Activated CD4-positive, alpha-beta T cell treated with anti-CD3 and anti-CD28 coated beads, Interleukin-2, amount 50 U/mL, for 24 hours (primary cell): ENCODE measurements around the gene USP19.
A peak's percentile ranks its signal among the peaks of the same experiment; 100 is the strongest.

Source experiments
- DNase-seq, 2 donors: peaks; one replicate each; pipeline ENCODE4 v3.0.0-alpha.2; 2020; ENCODE audit warnings: low read depth in 1 of 2, low spot score in 1 of 2

The USP19 gene

DNA sequence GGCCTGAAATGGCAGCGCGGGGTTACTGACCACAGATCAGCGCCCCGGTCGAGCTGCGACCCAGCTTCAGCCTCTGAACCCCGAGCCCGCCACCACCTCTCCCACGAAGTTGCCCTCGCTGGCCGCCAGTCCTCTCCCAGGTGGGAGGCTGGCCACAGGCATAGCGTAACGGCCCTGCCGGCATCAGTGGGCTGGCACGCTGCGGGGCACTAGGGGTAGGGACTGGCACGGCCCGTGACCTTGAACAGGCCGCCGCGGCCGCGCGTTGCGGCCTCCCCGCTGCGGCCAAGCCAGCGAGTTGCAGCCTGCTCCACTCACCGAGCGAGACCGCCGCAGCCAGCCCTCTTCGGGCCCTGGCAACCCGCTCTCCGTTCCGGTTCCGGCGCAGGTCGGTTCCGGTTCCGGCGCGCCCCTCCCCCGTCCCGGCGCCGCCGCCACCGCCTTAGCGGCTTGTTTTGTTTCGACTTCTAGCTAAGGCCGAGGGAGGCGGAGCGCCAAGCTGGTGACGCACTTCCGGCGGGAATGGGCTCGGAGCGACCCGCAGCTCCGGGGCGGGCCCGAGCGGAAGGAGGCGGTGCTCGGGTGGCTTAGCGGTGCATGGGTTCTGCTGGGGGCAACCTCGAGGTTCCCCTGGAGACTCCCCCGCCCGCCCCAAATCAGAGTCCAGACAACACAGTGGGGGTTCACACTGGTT, at the start of gene USP19:
Gene USP19 (minus strand): TSS at position 386 of the 694 bp plus-strand sequence. CDS start 1,678 bp downstream, outside the sequence.
- DNase-seq, result peak; percentile 87 to 91

DNA sequence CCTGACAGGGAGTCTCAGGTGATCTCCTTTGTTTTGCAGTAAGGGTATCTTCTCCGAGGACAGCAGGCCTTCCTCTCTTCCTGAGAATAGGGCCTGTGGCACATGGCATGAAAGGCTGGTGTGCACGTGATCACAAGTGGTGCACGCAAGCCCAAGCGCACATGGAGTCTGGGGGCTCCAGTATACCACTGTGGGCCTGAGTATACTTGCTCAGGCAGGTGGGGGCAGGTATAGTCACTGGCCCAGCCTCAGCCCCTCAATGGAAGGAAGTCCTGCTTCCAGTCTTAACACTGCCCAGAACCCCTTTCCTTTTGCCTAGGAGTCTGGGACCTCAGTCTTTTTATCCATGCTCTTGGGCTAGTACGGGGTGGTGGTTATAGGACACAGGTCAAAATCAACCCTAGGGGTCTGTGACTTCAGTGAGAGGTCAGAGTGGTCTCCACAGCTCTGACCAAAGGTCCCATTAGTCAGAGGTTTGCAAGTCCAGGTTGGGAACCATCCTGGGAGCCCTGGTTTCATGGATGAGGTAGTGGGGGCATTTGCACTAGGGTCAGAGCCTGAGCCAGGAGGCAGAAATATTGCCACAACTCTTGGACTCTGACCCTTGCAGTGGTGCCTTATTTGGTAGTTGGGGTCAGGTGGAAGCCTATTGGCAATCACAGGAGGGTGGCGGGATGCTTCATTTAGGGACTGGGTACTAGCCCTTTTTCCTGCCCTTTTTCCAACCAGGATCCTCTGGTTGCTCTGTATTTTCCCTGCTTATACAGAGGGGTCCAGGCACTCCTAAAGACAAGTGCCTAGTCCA, 46.3 kb upstream of the USP19 start:
- DNase-seq, result no peak

DNA sequence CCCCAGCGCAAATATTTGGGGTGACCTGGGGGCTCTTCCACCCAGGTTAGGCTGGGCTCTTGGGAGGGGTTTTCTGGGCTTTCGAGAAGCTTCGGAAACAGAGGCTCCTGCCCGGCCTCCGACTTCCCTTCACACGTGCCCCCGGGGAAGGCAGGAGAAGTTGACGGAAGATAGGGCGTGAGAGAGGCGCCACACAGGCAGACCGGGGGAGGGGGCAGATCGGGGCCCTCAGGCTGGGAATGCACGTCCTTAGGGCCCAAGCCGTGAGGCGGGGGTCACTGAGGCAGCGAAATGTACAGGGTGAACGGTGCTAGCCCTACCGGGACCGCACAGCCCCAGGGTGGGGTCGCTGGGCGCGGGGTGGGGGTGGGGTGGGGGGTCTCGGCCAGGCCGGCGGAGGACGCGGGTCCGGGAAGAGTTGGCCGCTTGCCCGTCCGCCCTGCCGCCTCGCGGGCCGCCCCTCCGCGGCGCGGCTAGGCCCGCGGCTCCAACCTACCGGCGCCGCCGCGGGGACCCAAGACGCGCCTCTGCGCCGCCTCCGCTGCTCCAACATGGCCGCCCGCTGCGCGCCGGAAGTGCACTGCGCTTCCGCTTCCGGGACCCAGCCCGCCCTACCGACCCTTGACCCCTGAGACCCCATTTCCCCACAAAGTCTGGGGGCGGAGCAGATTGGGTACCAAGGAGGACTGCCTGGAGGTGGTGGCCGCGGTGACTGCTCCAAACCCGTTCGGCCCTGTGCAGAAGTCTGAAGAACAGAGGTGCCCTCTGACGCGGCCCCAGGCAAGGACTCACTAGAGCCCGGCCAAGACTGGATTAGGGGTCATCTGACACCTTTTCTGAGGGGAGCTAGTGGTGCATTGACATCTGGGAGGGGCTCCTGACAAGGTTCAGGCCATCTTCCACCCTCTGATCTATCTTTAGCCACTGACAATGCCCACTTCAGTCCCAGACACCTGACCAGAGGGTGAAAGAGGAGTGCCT, 45.4 kb upstream of the USP19 start, which contains the start of gene CCDC71:
Gene CCDC71 (minus strand): TSS at position 561 of the 981 bp plus-strand sequence. CDS start 2,123 bp downstream, outside the sequence.
- DNase-seq, result peak; percentile 61 to 69

DNA sequence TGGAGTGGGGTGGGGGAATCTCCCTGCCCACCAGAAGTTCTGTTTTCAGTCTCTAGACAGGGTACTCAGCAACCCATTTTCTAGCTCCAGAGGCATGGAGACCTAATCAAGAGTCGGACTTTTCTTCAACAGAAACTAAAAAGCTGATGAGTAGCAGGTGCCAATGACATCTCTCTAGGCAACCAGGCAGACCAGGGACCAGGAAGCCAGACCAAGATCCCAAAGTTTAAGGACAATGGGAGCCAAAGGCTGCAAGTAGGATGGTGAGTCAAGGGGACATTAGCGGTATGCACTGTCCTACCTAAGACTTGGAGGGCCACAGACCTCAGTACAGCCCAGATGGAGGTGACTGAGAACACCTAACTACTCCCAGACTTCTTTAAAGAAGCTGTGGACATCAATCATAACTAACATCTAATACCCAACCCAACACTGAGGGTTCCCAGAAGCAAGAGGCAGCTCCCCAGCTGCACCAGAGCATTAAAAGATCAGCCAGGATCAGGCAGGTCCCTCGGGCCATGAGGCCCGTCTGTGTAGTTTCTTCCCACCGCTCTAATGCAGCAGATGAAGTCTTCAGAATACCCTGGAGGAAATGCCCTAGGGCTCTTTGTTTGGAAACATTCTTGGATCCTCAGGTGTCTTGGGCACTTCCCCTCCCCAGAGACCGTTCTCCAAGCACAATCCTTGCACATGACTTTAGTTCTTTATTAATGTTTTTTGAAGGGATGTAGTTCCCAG, 44.5 kb upstream of the USP19 start:
- DNase-seq, result no peak

- no peak for DNase-seq
Measured at GRCh38 chr3:49163609-49164008, 43.0 kb upstream of the USP19 start.

DNA sequence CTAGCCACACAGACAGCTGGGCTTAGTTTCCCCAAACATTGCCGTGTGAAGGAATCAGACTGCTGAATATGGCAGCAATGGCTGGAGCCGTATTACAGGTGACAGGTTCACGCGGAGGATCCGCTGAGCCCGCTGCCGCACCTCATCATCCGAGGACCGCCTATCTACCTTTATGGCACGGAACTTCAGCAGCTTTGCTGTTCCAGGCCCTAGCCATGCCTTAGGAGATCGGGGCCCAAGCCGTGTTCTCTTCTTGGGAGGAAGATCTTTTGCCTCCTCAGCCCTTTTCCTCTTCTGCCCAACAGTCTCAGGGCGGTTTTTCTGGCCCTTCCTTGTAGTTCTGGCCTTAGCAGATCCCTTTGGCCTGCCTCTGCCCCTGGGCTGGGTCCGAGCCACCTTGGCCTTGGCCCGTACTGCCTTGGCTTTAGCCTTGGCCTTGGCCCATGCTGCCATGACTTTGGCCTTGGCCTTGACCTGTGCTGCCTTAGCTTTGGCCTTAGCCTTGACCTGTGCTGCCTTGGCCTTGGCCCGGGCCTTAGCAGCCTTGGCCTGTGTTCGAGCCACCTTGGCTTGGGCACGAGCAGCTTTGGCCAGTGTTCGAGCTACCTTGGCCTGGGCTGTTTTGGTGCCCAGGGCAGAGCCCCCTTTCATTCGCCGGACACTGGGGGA, 42.3 kb upstream of the USP19 start:
- no peak for DNase-seq

GRCh38 chr3:49161808-49162530, 41.3 kb upstream of the USP19 start:
- no peak for DNase-seq

GRCh38 chr3:49161197-49161596, 40.6 kb upstream of the USP19 start:
- DNase-seq, result no peak

- DNase-seq, result no peak
Measured at GRCh38 chr3:49158792-49159191, 38.2 kb upstream of the USP19 start.

GRCh38 chr3:49158103-49158709, 37.6 kb upstream of the USP19 start:
- peak; percentile 21 to 41 for DNase-seq

DNA sequence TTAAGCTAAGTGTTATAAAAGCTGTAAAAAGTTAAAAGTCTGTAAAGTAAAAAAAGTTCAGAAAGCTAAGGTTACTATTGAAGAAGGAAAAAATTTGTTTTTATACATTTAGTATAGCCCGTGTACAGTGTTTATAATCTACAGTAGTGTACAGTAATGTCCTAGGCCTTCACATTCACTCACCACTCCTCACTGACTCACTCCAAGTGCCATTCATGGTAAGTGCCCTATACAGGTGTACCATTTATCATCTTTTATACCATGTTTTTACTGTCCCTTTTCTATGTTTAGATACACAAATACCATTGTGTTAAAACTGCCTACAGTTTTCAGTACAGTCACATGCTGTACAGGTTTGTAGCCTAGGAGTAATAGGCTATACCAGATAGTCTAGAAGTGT, 36.7 kb upstream of the USP19 start:
- DNase-seq, result no peak

GRCh38 chr3:49153349-49153912, 32.8 kb upstream of the USP19 start:
- no peak for DNase-seq

DNA sequence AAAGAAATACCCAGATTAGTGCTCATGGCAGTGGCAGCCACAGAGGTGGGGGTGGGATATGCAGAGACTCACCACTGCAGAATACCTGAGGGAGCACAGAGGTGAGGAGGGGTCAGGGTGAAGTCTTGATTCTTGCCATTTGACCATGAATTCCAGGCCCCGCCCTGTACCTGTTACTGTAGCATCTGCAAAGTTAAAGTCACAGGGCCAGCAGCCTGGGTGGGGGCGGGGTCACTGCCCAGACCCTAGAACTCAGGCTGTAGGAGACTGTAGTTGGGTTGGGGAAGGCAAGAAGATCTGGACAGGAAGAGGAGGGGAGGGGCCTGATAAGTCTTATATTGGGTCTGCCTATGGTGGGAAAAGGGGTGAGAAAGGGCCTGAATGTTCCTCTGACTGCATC, 31.0 kb upstream of the USP19 start:
- DNase-seq, result no peak

DNA sequence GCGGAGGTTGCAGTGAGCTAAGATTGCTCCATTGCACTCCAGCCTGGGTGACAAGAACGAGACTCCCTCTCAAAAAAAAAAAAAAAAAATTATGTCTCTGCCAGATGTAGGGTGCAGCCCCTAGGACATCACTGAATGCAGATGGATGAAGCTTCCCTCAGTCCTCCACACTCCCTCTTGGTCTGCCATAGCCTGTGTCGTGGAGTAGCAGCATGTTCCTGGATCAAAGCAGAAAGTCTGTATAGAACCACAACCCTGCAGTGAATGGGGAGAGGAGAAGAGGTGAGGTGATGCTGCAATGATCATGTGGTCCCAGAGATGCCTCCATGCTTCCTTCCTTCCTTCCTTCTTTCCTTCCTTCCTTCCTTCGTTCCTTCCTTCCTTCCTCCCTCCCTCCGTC, 27.5 kb upstream of the USP19 start:
- no peak for DNase-seq

GRCh38 chr3:49140080-49140479, 19.5 kb upstream of the USP19 start:
- DNase-seq, result no peak

GRCh38 chr3:49135499-49135898, 14.9 kb upstream of the USP19 start:
- no peak for DNase-seq

DNA sequence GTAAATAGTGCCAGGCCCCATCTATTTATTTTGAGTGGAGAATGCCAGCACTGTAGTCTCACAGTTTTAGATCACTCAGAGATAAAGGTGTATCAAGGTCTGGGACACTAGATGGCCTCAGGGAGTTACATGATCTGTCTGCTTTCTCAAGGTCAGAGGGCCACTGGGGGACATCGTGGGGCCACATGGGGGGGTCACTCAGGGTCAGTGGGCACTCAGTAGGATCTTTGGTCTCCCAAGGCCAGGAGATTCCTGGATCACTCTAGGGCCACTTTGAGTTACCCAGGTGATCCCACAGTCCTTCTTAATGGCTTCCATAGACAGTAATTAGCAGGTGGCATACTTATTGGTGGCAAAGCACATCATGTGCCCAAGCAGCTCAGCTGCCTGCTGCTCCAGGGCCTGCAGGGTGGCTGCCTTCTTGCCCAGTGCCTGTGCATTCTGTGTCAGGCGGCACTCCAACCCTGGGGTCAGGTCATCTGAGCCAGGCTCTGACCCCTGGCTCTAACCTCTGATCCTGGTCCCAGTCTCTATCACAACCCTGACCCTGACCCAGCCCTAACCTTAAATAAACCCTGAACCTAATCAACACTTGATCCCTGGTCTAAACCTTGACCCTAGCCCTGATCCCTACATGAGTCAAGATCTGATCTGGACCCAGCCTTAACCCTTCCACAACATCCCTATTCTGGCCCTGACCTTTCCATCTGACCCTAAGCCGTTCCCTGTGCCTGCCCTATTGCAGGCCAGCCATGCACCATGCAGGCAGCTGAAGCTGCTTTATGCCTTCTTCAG, 14.0 kb upstream of the USP19 start:
- no peak for DNase-seq
